ENCODE data around the gene HMCN1. TPM values are rescaled to one million over a fixed set of nuclear protein-coding genes. Genes with fewer than 3 reads are reported as not detected.

Gene HMCN1
- total and polyA plus RNA-seq, 4 donors, result 1.5 to 6.8 (median 3.5) TPM

- no peaks in the 10 kb centered on the region for H3K36me3 ChIP-seq (ENCODE audit: control insufficient read depth in 4 of 4, insufficient read depth in 3 of 4, low read depth in 1 of 4, low read length in 3 of 4)
- DNase-seq (ENCODE audit: low spot score), result no peak
- H3K9me3 ChIP-seq (ENCODE audit: control insufficient read depth in 4 of 4, low read length in 3 of 4), result no peaks in the 10 kb centered on the region
- peak; percentile 23 to 49 for TF ChIP-seq RAD21 (IDR thresholded peaks at IDR 0.05)
- no peak for TF ChIP-seq RXRA (IDR thresholded peaks at IDR 0.05)
- H3K4me1 ChIP-seq (ENCODE audit: control insufficient read depth in 4 of 4, insufficient read depth in 4 of 4, low read length in 3 of 4), result no peaks in the 10 kb centered on the region
- no peaks in the 10 kb centered on the region for H3K27me3 ChIP-seq (ENCODE audit: control insufficient read depth in 4 of 4, insufficient read depth in 4 of 4, low read length in 3 of 4)
- WGBS, result 70% methylated on average over 2 of the region's 2 CpGs
- no peak overlapping the region for H3K4me3 ChIP-seq (ENCODE audit: low read depth in 1 of 3, low read length in 3 of 3)
- no peak overlapping the region for H3K9ac ChIP-seq (ENCODE audit: low read depth in 1 of 2, low read length in 2 of 2)
- no peak overlapping the region for H3K27ac ChIP-seq (ENCODE audit: low read depth in 1 of 2, low read length in 2 of 2)
These were observed 264.2 kb downstream of the HMCN1 start for GRCh38 chr1:185998391-185998790.

DNA sequence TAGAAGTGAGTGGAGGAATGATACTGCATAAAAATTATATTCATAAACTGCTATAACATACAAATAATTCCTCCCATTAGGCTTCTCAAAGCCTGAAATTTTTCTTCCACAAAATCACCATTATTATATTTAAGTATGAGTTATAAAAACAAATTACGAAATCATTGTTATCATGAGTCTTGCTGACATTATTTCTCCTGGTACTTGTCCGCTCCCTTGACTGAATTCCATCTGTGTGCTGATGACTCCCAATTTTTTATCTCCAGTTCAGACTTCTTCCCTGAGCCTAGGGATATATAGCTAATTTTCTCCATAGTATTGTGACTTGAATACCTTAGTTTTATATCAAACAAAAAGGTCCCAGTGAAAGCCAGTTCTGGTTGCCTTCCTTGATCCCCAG lies 268.2 kb downstream of the HMCN1 start:
- H3K27me3 ChIP-seq (ENCODE audit: control insufficient read depth in 4 of 4, insufficient read depth in 4 of 4, low read length in 3 of 4), result no peaks in the 10 kb centered on the region
- H3K36me3 ChIP-seq (ENCODE audit: control insufficient read depth in 4 of 4, insufficient read depth in 3 of 4, low read depth in 1 of 4, low read length in 3 of 4), result peaks cover 0 to 2% (median 0%) of the 10 kb centered on the region in 4 donors
- TF ChIP-seq NR2F2 (IDR thresholded peaks at IDR 0.05) (no peak), YY1 (IDR thresholded peaks at IDR 0.05) (no peak), RXRA (IDR thresholded peaks at IDR 0.05) (no peak), RAD21 (IDR thresholded peaks at IDR 0.05) (no peak), EGR1 (IDR thresholded peaks at IDR 0.05; ENCODE audit: low read depth in 2 of 2) (no peak), FOXA2 (IDR thresholded peaks at IDR 0.05) (no peak), FOXA1 (IDR thresholded peaks at IDR 0.05) (no peak), ZBTB33 (IDR thresholded peaks at IDR 0.05) (no peak), TAF1 (conservative IDR thresholded peaks at IDR 0.05) (no peak)
- TF ChIP-seq, protein P1, sequence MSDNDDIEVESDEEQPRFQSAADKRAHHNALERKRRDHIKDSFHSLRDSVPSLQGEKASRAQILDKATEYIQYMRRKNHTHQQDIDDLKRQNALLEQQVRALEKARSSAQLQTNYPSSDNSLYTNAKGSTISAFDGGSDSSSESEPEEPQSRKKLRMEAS (IDR thresholded peaks at IDR 0.05), result no peak
- TF ChIP-seq, protein P2, sequence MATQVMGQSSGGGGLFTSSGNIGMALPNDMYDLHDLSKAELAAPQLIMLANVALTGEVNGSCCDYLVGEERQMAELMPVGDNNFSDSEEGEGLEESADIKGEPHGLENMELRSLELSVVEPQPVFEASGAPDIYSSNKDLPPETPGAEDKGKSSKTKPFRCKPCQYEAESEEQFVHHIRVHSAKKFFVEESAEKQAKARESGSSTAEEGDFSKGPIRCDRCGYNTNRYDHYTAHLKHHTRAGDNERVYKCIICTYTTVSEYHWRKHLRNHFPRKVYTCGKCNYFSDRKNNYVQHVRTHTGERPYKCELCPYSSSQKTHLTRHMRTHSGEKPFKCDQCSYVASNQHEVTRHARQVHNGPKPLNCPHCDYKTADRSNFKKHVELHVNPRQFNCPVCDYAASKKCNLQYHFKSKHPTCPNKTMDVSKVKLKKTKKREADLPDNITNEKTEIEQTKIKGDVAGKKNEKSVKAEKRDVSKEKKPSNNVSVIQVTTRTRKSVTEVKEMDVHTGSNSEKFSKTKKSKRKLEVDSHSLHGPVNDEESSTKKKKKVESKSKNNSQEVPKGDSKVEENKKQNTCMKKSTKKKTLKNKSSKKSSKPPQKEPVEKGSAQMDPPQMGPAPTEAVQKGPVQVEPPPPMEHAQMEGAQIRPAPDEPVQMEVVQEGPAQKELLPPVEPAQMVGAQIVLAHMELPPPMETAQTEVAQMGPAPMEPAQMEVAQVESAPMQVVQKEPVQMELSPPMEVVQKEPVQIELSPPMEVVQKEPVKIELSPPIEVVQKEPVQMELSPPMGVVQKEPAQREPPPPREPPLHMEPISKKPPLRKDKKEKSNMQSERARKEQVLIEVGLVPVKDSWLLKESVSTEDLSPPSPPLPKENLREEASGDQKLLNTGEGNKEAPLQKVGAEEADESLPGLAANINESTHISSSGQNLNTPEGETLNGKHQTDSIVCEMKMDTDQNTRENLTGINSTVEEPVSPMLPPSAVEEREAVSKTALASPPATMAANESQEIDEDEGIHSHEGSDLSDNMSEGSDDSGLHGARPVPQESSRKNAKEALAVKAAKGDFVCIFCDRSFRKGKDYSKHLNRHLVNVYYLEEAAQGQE (IDR thresholded peaks at IDR 0.05), result no peak
- no peak overlapping the region for H3K9ac ChIP-seq (ENCODE audit: low read depth in 1 of 2, low read length in 2 of 2)
- WGBS, result 91% methylated on average over 2 of the region's 2 CpGs
- H3K9me3 ChIP-seq (ENCODE audit: control insufficient read depth in 4 of 4, low read length in 3 of 4), result no peaks in the 10 kb centered on the region
- no peak for DNase-seq (ENCODE audit: low spot score)
- no peak overlapping the region for H3K4me3 ChIP-seq (ENCODE audit: low read depth in 1 of 3, low read length in 3 of 3)
- H3K27ac ChIP-seq (ENCODE audit: low read depth in 1 of 2, low read length in 2 of 2), result no peak overlapping the region
- H3K4me1 ChIP-seq (ENCODE audit: control insufficient read depth in 4 of 4, insufficient read depth in 4 of 4, low read length in 3 of 4), result no peaks in the 10 kb centered on the region

- no peak for DNase-seq (ENCODE audit: low spot score)
- WGBS, result 62% methylated on average over 1 of the region's 1 CpG
- H3K4me1 ChIP-seq (ENCODE audit: control insufficient read depth in 4 of 4, insufficient read depth in 4 of 4, low read length in 3 of 4), result no peaks in the 10 kb centered on the region
These were observed 275.0 kb downstream of the HMCN1 start for GRCh38 chr1:186009039-186009737.

More at GRCh38 chr1:186009039-186009737, 275.0 kb downstream of the HMCN1 start:
- Histone ChIP-seq H3K4me3 (ENCODE audit: low read depth in 1 of 3, low read length in 3 of 3) (no peak overlapping the region), H3K36me3 (ENCODE audit: control insufficient read depth in 4 of 4, insufficient read depth in 3 of 4, low read depth in 1 of 4, low read length in 3 of 4) (no peaks in the 10 kb centered on the region), H3K27ac (ENCODE audit: low read depth in 1 of 2, low read length in 2 of 2) (no peak overlapping the region), H3K9me3 (ENCODE audit: control insufficient read depth in 4 of 4, low read length in 3 of 4) (no peaks in the 10 kb centered on the region), H3K9ac (ENCODE audit: low read depth in 1 of 2, low read length in 2 of 2) (no peak overlapping the region), H3K27me3 (ENCODE audit: control insufficient read depth in 4 of 4, insufficient read depth in 4 of 4, low read length in 3 of 4) (no peaks in the 10 kb centered on the region)
- TF ChIP-seq ZBTB33 (IDR thresholded peaks at IDR 0.05) (no peak), RAD21 (IDR thresholded peaks at IDR 0.05) (no peak), YY1 (IDR thresholded peaks at IDR 0.05) (no peak), RXRA (IDR thresholded peaks at IDR 0.05) (no peak)

Data from liver (tissue), 9 donors.